Epidermal melanocyte (primary cell): Measurements from ENCODE around the gene SERP1.
"Not testable (repeated sequence)": the region's sequence is repeated elsewhere in the genome, so short reads cannot be mapped to it uniquely, and the experiment has no call there.

Experiments
- DNase-seq: peaks from one replicate; pipeline ENCODE4 v3.0.0; 2011; ENCODE audit warnings: low spot score; ENCODE audit not compliant: insufficient read length

Gene SERP1

DNA sequence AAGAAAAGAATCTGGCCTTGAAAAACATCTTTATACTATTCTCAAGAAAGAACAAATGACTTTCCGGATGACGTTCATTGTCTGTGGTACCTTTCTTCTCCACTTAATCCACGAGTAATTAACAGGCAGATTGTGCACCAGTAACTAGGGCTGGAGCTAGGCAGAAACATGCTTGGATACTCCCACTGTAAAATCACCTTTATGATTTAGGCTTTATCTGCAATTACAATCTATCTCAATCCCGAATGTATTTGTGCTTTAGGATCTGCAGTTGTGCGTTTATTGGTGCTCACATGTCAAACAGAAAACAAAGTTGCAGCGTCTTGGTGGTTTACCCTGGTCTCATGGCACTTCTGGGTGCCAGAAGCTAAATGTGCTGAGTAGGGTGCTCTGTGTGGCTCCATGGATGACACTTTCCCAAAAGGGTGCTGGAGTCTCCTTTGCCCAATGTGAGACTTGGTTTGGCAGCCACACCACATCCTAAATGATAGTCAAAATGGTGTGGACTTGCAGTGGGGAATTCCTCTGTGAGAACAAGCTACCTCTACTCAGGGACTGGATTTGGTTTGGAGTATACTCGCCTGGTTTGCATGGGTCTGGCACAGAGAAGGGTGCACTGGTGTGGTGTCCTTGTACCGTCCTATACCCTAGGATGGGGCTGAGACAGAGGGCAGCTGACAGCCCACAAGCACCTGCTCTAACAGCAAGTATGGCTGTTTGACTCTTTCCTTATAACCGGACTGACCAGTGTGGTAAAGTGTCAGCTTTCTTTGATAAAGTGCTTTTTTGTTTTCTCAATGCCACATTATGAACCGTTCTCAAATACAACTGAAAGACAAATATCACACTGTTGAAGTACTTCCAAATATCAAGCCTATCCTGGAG, 7.7 kb downstream of the SERP1 start:
- DNase-seq: no peak

DNA sequence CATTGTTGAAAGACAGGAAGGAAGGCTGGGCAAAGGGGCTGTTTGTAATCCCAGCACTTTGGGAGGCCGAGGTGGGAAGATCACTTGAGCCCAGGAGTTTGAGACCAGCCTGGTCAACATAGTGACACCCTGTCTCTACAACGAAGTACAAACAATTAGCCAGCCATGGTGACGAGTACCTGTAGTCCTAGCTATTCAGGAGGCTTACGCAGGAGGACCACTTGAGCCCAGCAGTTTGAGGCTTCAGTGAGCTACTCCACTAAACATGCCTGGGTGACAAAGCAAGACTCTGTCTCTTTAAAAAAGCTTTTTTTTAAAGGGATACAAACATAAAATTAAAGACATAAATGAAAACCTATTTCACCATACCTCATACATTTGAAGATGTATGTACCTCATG, 11.1 kb downstream of the SERP1 start:
- no peak for DNase-seq

DNA sequence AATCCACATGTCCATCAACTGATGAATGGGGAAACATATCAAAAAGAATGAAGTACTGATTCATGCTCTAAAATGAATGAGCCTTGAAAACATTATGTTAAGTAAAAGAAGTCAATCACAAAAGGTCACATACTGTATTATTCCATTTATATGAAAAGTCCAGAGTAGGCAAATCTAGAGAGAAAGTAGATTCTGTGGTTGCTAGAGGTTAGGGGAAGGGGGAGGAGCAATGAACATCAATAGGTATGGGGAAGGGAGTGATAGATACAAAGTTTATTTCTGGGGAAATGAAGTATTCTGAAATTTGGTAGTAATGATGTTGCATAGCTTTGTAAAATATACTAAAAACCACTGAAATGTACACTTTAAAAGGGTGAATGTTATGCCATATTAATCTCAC, 14.5 kb downstream of the SERP1 start:
- DNase-seq: no peak

DNA sequence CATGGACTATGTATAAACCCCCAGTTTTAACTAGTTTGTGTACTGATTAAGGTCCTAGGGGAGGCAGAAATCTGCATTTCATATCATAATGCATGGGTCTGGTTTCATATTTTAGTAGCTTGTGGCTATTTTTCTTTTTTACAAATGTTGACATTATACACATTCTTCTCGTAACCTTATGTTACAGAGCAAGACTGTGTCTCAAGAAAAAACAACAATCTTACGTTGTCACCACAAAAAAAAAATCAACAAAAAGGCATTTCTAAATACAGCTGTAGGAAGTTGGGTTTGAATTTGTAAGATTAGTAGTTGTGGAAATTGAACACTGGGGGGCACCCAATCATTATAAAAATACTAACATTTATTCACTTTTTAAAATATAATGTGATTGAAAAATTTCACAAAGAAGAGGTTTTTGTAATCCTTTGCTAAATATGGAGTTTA, 17.9 kb downstream of the SERP1 start:
- no peak for DNase-seq

DNA sequence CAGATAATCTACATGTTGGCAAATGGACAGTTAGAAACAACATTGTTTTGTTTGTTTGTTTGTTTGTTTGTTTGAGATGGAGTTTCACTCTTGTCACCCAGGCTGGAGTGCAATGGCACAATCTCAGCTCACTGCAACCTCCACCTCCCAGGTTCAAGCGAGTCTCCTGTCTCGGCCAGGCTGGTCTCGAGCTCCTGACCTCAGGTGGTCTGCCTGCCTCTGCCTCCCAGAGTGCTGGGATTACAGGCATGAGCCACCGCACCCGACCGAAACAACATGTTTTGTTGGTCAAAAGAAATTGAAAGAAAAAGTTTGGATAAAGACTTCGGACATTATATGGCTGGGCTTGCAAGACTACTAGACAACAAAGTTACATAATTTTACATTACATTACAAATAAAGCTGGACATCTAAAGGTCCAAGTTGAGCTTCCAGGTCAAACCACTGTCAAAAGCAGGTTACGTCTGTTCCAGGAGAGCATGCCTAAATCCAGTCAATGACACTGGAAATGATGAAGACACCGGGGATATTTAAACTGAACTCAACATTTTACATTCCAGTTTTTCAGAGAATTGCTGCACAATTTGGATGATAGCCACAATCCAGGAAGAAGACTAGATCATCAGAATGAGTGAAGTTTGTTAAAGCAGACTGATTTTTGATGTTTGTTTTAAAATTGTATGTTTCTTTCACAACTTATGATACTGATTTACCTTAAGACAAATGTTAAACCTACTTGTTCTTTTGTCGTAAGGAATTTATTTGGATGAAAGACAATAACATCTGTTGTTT, 18.6 kb downstream of the SERP1 start:
- DNase-seq: no peak

DNA sequence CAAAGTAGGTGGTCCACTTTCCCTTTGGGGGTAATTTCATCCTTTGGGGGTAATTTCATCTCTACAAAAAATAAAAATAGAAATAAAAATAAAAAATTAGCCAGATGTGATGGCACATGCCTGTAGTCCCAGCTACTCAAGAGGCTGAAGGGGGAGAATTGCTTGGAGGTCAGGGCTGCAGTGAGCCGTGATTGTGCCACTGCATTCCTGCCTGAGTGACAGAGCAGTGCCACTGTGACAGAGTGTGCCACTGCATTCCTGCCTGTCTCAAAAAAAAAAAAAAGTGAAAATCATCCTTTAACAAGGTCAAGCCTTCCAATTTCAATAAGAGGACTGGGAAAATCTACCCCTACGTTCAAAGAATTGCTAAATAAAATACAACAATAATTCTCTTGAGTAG, 22.8 kb downstream of the SERP1 start:
- no peak for DNase-seq

DNA sequence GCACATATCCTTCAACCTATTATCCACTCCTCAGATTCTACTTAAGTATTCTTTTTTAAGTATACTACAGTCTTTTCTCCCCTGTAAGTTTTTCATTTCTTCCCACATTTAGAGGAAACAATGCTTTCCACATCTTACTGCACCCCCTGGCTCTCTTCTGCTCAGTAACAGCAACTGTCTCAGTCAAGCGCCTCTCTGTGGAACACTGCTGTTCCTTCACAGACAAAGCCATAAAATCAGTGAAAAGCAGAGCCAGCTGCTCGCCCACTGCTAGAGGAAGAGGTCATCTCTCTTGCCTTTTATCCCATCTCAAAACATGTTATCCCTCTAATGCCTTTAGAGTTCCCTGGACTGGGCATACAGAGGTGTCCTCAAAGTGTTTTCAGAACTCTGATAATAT, 24.8 kb downstream of the SERP1 start:
- no peak for DNase-seq

DNA sequence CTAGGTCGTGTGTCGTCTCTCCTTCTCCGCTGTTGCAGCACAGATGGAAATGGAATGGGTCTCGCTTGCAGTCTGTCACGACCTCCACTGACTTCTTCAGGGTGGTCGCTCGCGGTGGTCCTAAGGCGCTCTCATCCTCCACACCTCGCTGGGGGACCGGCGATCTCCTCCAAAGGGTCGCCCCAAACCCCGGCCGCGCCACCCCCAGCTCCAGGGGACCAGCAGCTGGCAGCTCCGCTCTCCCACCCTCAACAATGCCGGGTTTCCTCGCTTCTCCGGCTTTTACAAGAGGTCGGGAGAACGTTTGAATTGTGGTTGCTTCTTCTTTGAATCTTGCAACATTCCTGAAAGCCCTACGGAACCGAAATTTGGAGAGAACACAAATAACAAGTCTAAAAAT, 25.9 kb downstream of the SERP1 start:
- no peak for DNase-seq

DNA sequence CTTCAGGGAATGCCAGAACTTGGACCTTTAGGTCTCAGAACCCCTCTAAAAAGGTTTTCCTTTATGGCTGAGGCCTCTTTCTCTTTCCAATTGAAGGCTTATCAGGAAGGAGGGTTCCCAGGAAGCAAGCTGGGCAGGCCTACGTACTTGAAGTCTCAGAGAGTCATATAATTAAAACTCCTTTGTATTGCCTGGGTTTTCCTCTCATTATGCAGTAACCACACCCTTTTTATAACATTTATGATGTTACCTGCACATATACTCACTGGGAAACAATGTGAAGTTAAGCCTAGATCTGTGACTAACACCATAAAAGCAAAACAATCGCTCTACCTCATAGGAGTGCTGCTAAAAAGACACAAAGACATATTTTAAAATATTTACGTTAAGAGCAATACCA, 27.3 kb downstream of the SERP1 start:
- DNase-seq: no peak

DNA sequence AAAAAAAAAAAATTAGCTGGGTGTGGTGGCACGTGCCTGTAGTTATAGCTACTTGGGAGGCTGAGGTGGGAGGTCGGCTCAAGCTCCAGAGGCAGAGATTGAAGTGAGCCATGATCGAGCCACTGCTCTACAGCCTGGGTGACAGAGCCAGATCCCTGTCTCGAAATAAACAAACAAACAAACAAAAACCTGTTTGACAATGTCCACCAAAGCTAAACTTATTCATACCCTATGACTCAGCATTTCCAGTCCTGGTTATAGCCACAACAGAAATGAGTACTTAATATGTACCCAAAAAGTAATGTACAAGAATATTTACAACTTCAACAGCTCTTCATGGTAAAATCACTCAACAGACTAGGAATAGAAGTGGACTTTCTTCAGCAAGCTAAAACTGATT, 31.1 kb downstream of the SERP1 start:
- DNase-seq: no peak

DNA sequence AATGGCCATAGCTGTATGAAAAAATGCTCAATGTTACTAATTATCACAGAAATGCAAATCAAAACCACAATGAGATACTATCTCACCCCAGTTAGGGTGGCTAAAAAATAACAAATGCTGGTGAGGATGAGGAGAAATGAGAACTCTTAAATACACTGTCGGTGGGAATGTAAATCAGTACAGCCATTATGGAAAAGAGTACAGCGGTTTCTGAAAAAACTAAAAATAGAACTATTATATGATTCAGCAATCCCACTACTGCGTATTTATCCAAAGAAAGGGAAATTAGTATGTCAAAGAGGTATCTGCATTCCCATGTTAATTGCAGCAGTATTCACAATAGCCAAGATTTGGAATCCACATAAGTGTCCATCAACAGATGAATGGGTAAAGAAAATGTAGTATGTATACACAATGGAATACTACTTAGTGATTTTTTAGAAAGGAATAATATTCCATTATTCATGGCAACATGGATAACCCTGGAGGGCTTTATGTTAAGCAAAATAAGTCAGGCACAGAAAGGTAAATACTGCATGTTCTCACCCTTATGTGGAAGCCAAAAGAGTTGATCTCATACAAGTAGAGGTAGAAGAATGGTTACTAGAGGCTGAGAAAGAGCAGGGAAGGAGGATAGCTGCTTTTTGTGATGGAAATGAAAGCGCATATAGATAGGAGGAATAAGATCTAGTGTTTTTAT, 35.0 kb downstream of the SERP1 start:
- no peak for DNase-seq

DNA sequence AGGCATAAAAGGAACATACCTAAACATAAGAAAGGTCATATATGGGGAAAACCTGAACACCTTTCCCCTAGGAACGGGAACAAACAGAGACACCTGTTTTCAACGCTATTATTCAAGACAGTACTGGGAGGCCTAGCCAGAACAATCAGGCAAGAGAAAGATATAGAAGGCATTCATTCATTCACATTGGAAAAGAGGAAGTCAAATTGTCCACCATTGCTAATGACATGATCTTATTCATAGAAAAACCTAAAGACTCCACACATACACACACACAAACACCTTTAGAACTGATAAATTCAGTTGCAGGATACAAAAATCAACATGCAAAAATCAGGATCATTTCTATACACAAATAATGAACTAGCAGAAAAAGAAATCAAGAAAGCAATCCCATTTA, 36.5 kb downstream of the SERP1 start:
- no peak for DNase-seq

DNA sequence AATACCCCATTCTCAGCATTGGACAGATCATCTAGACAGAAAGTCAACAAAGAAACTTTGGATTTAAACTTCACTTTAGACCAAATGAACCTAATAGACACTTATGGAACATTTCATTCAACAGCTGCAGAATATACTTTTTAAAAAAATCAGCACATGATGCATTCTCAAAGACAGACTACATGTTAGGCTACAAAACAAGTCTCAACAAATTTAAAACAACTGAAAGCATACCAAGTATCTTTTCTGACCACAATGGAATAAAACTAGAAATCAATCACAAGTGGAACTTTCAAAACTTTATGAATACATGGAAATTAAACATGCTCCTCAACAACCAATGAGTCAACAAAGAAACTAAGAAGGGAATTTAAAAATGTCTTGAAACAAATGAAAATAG, 37.9 kb downstream of the SERP1 start:
- DNase-seq: no peak

DNA sequence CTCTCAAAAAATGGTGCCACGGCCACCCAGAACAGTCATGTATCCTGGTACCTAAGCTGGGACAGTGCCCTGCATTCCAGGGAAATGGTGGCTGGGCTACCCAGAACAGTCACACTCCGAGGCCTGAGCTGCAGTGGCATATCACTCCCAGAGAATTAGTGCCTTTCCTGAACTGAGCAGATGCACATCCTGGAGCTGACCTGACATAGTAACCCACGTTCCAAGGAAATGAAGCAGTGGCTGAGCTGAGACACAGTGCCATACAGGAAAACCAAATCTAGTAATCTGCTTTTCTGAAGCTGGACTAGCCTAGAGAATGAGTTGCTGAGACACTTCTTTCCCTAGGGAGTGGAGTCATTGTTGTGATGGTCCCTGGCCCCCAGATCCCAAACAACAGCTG, 41.8 kb downstream of the SERP1 start:
- no peak for DNase-seq

DNA sequence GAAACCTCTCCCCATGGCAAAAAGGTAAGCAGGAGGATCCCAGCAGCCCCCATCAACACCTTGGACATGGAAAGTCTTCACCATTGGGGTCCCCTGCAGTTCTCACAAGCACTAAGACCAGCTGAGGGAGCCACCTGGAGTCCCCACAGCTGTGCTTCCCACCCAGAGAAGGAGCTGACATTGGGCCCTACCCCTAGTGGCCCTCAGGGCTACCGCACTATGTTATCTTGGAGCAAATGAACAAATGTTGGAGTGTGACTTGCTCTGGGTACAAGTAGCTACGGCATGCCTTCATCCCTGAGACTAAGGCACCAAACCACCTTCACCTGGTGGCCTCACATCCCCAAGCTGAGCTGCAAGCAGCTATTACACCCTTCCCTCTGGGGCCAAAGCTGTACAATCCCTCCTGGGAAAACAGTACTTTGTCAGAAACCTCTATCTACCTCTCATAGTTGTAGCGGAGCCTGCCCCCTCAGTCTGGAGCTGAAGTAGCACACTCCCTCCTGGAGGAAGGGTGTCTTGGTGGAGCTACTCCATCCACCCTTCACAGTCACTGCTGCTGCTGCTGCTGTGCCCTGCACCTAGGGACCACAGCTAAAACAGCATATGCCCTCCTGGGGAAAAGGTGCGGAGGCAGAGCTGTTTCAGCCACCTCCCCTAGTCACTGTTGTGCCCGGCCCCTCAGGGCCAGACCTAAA, 42.7 kb downstream of the SERP1 start:
- no peak for DNase-seq

DNA sequence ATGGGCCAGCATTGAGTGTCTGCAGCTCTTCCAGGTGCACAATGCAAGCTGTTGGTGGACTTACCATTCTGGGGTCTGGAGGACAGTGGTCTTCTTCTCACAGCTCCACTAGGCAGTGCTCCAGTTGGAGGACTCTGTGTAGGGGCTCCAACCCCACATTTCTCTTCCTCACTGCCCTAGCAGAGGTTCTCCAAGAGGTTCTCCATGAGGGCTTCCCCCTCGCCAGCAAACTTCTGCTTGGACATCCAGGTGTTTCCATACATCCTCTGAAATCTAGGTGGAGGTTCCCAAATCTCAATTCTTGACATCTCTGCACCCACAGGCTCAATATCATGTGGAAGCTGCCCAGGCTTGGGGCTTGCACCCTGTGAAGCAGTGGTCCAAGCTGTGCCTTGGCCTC, 45.3 kb downstream of the SERP1 start:
- not testable (repeated sequence) for DNase-seq

DNA sequence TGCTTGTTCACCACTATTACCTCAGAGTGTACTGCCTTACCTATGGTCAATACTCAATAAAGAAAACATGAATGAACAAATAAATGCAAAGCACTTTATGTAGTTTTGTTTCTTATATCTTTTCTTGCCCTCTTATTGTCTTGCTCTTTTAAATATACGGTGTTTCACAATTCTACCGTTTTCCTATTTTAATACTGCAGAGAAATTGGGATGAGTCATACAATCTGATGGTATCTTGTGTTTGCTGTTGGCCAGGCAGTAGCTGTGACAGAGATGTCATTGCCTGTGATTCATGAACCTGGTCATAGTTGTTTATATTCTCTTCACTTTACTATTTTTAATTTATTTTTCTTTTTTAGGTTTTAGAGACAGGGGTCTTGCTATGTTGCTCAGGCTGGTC, 48.3 kb downstream of the SERP1 start:
- DNase-seq: no peak

DNA sequence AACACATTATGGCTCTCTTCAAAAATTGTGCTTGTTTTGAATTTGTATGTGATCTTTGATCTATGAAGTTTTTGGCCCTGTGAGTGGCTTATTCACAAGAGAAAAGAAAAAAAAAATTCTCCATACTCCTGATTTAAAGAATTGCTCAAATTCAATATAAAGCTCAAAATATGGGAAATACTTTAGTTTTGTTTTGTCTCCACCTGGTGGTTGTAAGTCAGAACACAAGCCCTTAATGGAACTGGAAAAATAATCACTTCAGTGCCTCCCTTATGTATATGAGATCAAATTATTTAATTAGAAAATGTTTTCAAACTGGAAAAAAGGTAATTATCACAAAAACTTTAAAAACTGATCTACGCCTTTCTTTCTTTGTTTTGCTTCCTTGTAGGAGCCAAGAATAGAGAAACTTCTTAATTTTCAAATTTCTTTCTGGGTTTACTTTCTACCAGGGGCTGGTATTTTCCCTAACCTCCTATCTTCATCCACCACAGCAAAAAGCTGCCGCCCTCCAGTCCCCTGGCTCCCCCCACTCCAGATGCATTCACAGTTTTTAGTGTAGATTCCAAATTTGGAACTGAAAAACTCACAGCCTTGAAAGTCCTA, 50.6 kb downstream of the SERP1 start:
- DNase-seq: peak; percentile 23

DNA sequence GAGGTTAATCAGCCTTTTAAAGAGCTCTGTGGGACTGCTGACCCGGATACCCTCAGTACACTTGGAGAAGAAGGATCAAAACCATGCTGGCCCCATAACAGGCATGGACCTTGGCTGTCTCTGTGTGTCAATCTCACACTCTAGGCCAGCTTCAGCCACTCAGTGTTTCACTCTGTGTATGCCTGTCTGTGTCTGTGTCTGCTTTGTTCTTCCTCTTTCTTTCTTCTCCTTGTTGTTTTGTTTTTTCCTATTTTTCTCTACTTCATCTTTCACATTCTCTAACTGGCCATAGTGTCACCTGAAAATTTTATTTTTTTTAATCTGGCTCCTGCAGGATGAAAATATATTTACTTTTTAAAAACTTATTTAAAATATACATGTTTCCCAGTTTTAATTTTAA, 51.1 kb downstream of the SERP1 start:
- DNase-seq: no peak

DNA sequence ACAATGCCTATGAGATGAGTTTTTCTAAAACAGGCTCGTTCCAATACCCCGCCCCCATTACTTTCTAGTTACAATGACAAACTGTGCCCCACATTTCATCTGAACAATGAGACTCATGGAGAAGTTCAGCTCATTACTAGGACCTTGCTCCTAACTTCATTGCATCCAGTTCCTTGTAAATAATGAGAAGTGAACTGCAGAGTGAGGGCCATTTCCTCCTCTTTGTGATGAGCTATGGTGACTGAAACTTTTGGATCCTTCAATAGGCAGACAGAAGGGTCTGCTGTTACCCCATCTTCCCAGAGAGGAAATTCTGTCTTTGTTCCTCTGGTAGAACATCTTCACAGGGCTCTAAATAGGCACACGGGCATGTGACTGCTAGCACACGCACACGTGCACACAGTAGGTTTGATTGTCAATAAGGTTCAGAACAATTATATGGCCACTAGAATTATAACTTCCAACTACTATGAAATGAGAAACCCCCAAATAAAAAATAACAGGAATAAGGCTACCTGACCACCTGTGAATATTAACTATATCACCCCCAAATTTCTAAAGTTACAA, 51.8 kb downstream of the SERP1 start:
- DNase-seq: no peak
